Right atrium auricular region (tissue), 2 donors: ENCODE data around the gene USP10. TPM values are rescaled to one million over a fixed set of nuclear protein-coding genes. Genes with fewer than 3 reads are reported as not detected.
A peak's percentile ranks its signal among the peaks of the same experiment; 100 is the strongest.

Experiments
- DNase-seq: peaks from one replicate; pipeline ENCODE4 v3.0.0-alpha.2; 2019; ENCODE audit warnings: low spot score
- H3K27ac ChIP-seq, 2 donors: fragments of 200-600 bp; sonication (generic); 1 replicate in 1 of 2; 2 replicates in 1 of 2; pipeline ENCODE4 v1.5.1; 2016 to 2019
- H3K27me3 ChIP-seq, 2 donors: fragments of 200-600 bp; sonication (generic); one replicate each; pipeline versions ENCODE4 v1.5.1 to v1.6.0; 2017 to 2019
- H3K36me3 ChIP-seq: fragments of 200-600 bp; sonication (generic); one replicate; pipeline ENCODE4 v1.5.1; 2016
- H3K4me1 ChIP-seq, 2 donors: fragments of 200-600 bp; sonication (generic); one replicate each; pipeline versions ENCODE4 v1.5.1 to v1.6.0; 2017 to 2019
- H3K4me3 ChIP-seq, 2 donors: fragments of 200-600 bp; sonication (generic); 1 replicate in 1 of 2; 2 replicates in 1 of 2; pipeline ENCODE4 v1.5.1; 2017 to 2019; ENCODE audit warnings: mild to moderate bottlenecking in 1 of 2, moderate library complexity in 1 of 2
- H3K9me3 ChIP-seq, 2 donors: fragments of 200-600 bp; sonication (generic); one replicate each; pipeline ENCODE4 v1.5.1; 2019
- total RNA-seq, 2 donors: library from RNA; depleted of rRNA; stranded (reverse); fragments of >200 nt; gene quantifications; one replicate each; pipeline ENCODE4 v1.1.0, GENCODE V29; 2016
- TF ChIP-seq, protein P1 (sequence below), 2 donors: fragments of 200-600 bp; sonication (generic); IDR thresholded peaks; one replicate each; pipeline ENCODE4 v1.5.1; 2019; ENCODE audit warnings: antibody characterized with exemption in 2 of 2

USP10 gene
- total RNA-seq, 2 donors from 2014 or later = 44.9 to 52.3 TPM

DNA sequence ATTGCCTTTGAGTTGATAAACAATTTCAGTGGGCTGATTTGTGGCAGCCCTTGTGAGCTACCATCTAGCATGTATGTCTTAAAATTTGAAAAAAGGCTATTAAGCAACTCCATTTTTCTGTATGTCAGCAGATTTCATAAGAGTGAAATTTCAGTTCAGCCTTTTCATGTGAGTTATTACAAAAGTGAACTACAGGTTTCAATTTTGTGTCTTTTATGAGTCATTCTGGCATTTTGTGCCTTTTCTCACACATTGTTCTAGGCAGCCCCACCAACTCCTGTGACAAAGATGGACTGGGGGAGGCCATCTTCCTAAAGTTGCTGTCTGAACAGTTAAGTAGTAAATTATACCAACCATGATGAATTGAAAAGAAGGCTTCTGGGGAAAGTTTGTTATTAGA lies 52.1 kb downstream of the USP10 start:
- DNase-seq = peak; percentile 42
- Histone ChIP-seq H3K9me3 (no peaks in the 10 kb centered on the region), H3K27ac (no peak overlapping the region), H3K4me3 (no peak overlapping the region), H3K27me3 (no peaks in the 10 kb centered on the region), H3K36me3 (no peaks in the 10 kb centered on the region), H3K4me1 (peaks cover 0 to 34% of the 10 kb centered on the region in 2 donors)
- TF ChIP-seq, protein P1, sequence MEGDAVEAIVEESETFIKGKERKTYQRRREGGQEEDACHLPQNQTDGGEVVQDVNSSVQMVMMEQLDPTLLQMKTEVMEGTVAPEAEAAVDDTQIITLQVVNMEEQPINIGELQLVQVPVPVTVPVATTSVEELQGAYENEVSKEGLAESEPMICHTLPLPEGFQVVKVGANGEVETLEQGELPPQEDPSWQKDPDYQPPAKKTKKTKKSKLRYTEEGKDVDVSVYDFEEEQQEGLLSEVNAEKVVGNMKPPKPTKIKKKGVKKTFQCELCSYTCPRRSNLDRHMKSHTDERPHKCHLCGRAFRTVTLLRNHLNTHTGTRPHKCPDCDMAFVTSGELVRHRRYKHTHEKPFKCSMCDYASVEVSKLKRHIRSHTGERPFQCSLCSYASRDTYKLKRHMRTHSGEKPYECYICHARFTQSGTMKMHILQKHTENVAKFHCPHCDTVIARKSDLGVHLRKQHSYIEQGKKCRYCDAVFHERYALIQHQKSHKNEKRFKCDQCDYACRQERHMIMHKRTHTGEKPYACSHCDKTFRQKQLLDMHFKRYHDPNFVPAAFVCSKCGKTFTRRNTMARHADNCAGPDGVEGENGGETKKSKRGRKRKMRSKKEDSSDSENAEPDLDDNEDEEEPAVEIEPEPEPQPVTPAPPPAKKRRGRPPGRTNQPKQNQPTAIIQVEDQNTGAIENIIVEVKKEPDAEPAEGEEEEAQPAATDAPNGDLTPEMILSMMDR (IDR thresholded peaks at IDR 0.05) = no peak

DNA sequence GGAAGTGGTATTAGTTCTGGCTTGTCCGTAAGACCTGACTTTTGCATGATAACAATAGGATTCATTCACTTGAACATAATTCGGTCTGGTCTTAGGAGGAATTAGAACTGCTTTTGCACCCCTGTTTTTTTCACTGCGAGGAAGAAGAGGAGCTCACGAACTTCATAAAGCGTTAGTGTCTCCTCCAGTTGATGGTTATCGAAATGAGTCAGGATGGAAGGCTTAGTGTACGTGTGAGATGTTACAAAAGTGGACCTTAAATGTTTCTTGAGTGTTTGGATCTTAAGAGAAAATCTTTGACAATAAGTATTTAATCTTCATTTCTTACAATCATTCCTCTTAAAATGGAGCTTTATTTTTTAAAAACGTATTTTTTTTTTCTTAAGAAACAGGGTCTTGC lies 52.8 kb downstream of the USP10 start:
- no peak for DNase-seq
- TF ChIP-seq, protein P1 (IDR thresholded peaks at IDR 0.05) = no peak
- Histone ChIP-seq H3K27ac (no peak overlapping the region), H3K36me3 (no peaks in the 10 kb centered on the region), H3K4me1 (peaks cover 0 to 34% of the 10 kb centered on the region in 2 donors), H3K4me3 (no peak overlapping the region), H3K9me3 (no peaks in the 10 kb centered on the region), H3K27me3 (no peaks in the 10 kb centered on the region)

DNA sequence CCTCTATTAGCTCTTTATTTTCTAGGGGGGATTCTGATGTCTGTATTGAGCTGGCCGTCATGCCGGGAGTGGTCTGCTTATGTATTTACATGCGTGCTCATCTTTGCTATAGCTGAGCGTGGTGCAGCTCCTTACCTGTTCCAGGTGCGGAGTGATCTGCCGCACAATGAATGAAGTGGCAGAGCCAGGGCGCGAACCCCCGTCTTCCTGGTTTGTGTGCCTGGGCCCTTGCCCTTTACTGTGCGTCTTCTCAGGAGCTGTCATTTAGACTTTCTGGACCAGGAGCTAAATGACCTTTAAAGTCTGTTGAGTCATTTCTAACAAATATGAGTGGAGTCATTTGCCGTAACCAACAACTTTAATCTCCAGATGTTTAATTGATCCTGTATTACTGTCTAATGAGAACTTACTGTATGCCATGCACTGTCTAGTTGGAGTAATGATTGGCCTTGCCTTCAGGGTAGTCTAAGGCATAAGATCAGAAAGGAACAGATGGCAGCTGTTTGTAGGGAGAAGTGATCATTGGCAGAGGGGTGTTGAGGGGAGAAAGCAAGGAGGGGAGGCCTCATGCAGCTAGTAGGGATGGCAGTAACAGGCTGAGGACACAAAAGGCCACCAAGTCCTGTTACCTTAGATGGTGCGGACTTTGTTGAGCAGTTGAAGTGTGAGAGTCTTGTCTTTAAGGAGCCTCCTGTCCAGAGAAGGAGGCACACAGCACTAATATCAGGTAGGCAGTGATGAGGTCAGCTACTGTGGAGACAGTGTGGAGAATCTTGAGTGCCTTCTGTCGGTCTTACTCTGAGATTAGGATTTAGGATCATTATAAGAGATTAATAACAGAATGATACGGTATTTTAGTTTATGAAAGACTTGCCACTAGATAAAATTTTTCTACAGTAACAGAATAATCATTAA lies 53.9 kb downstream of the USP10 start:
- Histone ChIP-seq H3K27me3 (no peaks in the 10 kb centered on the region), H3K4me3 (no peak overlapping the region), H3K9me3 (no peaks in the 10 kb centered on the region), H3K4me1 (peaks cover 0 to 36% of the 10 kb centered on the region in 2 donors), H3K36me3 (no peaks in the 10 kb centered on the region), H3K27ac (no peak overlapping the region)
- peak; percentile 56 for DNase-seq
- TF ChIP-seq, protein P1 (IDR thresholded peaks at IDR 0.05) = no peak

DNA sequence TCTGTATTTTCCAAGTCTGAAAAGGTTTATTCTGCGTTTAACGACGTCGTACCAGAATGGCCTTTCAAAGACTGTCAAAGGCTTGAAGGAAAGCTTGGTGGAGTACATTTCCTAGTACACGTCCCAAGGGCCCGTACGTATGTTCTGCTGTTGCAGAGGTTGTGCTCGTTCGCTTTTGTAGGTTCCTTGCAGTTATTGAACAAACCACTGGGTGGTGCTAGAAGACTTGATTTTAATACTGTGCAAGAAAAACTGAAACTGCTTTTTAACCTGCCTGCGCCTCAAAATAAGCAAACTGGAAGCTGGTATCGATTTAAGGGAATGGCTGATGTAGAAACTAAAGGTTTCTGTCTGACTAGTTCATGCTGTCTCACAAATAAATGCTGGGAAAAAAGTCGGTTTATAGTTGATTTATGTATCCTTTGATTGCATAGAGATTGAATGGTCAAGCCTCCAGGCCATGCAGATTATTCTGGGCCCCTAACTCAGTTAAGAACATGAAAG lies 54.6 kb downstream of the USP10 start:
- H3K36me3 ChIP-seq = no peaks in the 10 kb centered on the region
- H3K9me3 ChIP-seq = no peaks in the 10 kb centered on the region
- peaks cover 0 to 42% of the 10 kb centered on the region in 2 donors for H3K4me1 ChIP-seq
- H3K27me3 ChIP-seq = no peaks in the 10 kb centered on the region
- no peak overlapping the region for H3K4me3 ChIP-seq
- DNase-seq = peak; percentile 81
- TF ChIP-seq, protein P1 (IDR thresholded peaks at IDR 0.05) = peak; percentile 66 to 87
- H3K27ac ChIP-seq = no peak overlapping the region

DNA sequence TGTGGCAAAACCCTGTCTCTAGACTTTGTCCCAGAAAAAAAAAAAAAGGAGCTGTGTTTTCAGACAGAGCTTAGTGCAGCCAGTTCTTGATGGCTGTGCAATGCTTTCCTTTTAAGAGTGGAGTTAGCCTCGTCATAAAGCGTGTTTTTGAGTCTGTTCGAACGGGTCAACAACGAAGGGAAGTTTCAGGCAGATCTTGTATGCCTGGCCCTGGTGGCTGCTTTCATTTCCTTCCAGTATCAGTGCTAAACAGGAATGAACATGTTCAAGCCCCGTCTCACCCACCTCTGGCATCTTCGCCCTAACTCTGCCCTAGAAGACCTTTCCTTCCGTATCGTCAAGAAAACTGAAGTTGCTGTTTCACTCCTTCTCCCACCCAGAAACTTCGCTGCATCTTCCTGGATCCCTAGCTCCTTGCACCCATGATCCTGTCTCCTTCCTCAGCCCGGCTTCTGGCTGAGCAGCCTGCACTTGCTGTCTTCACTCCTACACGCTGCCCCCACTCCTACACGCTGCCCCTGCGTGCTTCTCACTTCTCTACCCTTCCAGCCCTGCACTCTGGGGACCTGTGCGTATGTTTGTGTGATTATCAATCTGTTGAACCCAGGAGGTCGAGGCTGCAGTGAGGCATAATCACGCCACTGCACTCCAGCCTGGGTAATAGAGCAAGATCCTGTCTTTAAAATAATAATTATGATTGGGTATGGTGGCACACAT lies 55.3 kb downstream of the USP10 start:
- DNase-seq = peak; percentile 57
- Histone ChIP-seq H3K9me3 (no peaks in the 10 kb centered on the region), H3K4me1 (peaks cover 0 to 35% of the 10 kb centered on the region in 2 donors), H3K36me3 (no peaks in the 10 kb centered on the region), H3K4me3 (no peak overlapping the region), H3K27me3 (no peaks in the 10 kb centered on the region), H3K27ac (no peak overlapping the region)
- TF ChIP-seq, protein P1 (IDR thresholded peaks at IDR 0.05) = no peak
